GM12878 (cell line): Measurements from ENCODE around the gene STXBP1.

Experiments used
- DPF2 ChIP-seq: fragments of 450-650 bp; IDR thresholded peaks from 2 replicates; pipeline ENCODE4 v1.6.1; 2017; ENCODE audit warnings: mild to moderate bottlenecking
- FOXK2 ChIP-seq: fragments of 450-650 bp; IDR thresholded peaks from 2 replicates; pipeline ENCODE4 v1.6.1; 2017; ENCODE audit warnings: mild to moderate bottlenecking, moderate library complexity
- POLR2A ChIP-seq: IDR thresholded peaks from 2 replicates; pipeline ENCODE4 v1.6.1; 2011; ENCODE audit warnings: low read depth, mild to moderate bottlenecking, low read length
- ZNF207 ChIP-seq: fragments of 450-650 bp; IDR thresholded peaks from 2 replicates; pipeline ENCODE4 v1.6.1; 2014; ENCODE audit warnings: antibody characterized with exemption, mild to moderate bottlenecking, borderline replicate concordance
- ZSCAN29 ChIP-seq: fragments of 450-650 bp; IDR thresholded peaks from 2 replicates; pipeline ENCODE4 v1.6.1; 2017; ENCODE audit warnings: mild to moderate bottlenecking, moderate library complexity
- TF ChIP-seq, protein P1 (sequence below), 3 experiments: IDR thresholded peaks in 2 of 3; conservative IDR thresholded peaks in 1 of 3; 2 replicates each; pipeline ENCODE4 v1.5.1; 2011; ENCODE audit warnings: low read depth in 3 of 3, low read length in 3 of 3, mild to moderate bottlenecking in 3 of 3, control low read depth in 2 of 3, moderate library complexity in 2 of 3, inconsistent platforms in 1 of 3, mixed read lengths in 1 of 3; ENCODE audit not compliant: control insufficient read depth in 2 of 3, insufficient read depth in 1 of 3; ENCODE audit errors: extremely low read depth in 1 of 3
- TF ChIP-seq, protein P2 (sequence below): IDR thresholded peaks from 2 replicates; pipeline ENCODE4 v1.6.1; 2012; ENCODE audit warnings: low read depth, low read length, improper control_type of control experiment
- TF ChIP-seq, protein P3 (sequence below): IDR thresholded peaks from 2 replicates; pipeline ENCODE4 v1.6.1; 2011; ENCODE audit warnings: low read depth, low read length, improper control_type of control experiment, borderline replicate concordance
- TF ChIP-seq, protein P4 (sequence below): fragments of 450-650 bp; formaldehyde crosslinking; IDR thresholded peaks from 2 replicates; pipeline ENCODE4 v1.4.0; 2022; ENCODE audit warnings: mild to moderate bottlenecking, moderate library complexity

DNA sequence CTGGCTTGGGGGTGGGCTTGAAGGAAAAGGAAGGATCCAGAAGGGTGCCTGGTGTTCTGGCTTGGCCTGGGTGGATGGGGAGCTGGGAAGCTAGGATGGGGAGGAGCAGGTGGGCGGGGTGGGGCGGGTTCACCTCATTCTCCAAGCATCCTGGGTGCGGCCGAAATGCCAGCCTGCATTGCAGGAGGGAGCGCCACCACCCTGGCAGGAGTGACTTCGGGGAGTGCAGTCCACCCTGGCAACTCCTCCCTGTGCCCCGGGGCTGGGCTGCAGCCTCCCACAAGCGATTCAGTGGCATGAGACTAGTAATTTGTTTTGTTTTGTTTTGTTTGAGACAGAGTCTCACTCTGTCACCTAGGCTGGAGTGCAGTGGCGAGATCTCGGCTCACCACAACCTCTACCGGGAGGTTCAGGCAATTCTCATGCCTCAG is 109.3 kb downstream of the STXBP1 start:
- TF ChIP-seq FOXK2, result no peak
- TF ChIP-seq, protein P1, sequence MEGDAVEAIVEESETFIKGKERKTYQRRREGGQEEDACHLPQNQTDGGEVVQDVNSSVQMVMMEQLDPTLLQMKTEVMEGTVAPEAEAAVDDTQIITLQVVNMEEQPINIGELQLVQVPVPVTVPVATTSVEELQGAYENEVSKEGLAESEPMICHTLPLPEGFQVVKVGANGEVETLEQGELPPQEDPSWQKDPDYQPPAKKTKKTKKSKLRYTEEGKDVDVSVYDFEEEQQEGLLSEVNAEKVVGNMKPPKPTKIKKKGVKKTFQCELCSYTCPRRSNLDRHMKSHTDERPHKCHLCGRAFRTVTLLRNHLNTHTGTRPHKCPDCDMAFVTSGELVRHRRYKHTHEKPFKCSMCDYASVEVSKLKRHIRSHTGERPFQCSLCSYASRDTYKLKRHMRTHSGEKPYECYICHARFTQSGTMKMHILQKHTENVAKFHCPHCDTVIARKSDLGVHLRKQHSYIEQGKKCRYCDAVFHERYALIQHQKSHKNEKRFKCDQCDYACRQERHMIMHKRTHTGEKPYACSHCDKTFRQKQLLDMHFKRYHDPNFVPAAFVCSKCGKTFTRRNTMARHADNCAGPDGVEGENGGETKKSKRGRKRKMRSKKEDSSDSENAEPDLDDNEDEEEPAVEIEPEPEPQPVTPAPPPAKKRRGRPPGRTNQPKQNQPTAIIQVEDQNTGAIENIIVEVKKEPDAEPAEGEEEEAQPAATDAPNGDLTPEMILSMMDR (IDR thresholded peaks at IDR 0.05 in 2 of 3, conservative IDR thresholded peaks at IDR 0.05 in 1 of 3; ENCODE audit: control insufficient read depth in 2 of 3, extremely low read depth in 1 of 3, insufficient read depth in 1 of 3, low read depth in 3 of 3, low read length in 3 of 3), result no peak
- no peak for TF ChIP-seq DPF2
- TF ChIP-seq POLR2A, result no peak
- TF ChIP-seq, protein P2, sequence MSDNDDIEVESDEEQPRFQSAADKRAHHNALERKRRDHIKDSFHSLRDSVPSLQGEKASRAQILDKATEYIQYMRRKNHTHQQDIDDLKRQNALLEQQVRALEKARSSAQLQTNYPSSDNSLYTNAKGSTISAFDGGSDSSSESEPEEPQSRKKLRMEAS, result no peak
- no peak for TF ChIP-seq ZNF207
- TF ChIP-seq, protein P3, sequence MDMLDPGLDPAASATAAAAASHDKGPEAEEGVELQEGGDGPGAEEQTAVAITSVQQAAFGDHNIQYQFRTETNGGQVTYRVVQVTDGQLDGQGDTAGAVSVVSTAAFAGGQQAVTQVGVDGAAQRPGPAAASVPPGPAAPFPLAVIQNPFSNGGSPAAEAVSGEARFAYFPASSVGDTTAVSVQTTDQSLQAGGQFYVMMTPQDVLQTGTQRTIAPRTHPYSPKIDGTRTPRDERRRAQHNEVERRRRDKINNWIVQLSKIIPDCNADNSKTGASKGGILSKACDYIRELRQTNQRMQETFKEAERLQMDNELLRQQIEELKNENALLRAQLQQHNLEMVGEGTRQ, result no peak
- TF ChIP-seq ZSCAN29, result no peak
- TF ChIP-seq, protein P4, sequence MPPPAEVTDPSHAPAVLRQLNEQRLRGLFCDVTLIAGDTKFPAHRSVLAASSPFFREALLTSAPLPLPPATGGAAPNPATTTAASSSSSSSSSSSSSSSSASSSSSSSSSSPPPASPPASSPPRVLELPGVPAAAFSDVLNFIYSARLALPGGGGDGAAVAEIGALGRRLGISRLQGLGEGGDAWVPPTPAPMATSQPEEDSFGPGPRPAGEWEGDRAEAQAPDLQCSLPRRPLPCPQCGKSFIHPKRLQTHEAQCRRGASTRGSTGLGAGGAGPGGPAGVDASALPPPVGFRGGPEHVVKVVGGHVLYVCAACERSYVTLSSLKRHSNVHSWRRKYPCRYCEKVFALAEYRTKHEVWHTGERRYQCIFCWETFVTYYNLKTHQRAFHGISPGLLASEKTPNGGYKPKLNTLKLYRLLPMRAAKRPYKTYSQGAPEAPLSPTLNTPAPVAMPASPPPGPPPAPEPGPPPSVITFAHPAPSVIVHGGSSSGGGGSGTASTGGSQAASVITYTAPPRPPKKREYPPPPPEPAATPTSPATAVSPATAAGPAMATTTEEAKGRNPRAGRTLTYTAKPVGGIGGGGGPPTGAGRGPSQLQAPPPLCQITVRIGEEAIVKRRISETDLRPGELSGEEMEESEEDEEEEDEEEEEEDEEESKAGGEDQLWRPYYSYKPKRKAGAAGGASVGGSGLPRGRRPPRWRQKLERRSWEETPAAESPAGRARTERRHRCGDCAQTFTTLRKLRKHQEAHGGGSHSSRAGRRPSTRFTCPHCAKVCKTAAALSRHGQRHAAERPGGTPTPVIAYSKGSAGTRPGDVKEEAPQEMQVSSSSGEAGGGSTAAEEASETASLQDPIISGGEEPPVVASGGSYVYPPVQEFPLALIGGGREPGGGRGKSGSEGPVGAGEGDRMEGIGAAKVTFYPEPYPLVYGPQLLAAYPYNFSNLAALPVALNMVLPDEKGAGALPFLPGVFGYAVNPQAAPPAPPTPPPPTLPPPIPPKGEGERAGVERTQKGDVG (CRISPR knock-in tag), result no peak
